Panc1 (cell line): Measurements from ENCODE around the gene YKT6. TPM values are rescaled to one million over a fixed set of nuclear protein-coding genes. Genes with fewer than 3 reads are reported as not detected.

Source experiments
- ATAC-seq: fragments of 200-7000 bp; cut with Tn5 transposase; 2 replicates; pipeline ENCODE4 v1.9.1; 2020; ENCODE audit warnings: mild to moderate bottlenecking, moderate library complexity
- BruUV-seq: library from RNA; stranded (reverse); fragments of 400-500 nt; replicated peaks from 2 replicates; lab custom pipeline; 2021; lab: Mats Ljungman, UMichigan
- CTCF ChIA-PET: fragments of 300-600 bp; sonication (Branson Sonifier 250); formaldehyde crosslinking; loops from one replicate; lab custom pipeline; 2022; ENCODE audit warnings: antibody characterized with exemption; lab: Charles Lee
- POLR2A ChIA-PET: fragments of 300-600 bp; sonication (Branson Sonifier 250); formaldehyde crosslinking; loops from one replicate; lab custom pipeline; 2022; ENCODE audit warnings: antibody characterized with exemption; lab: Charles Lee
- DNase-seq: peaks from one replicate; pipeline ENCODE4 v3.0.0-alpha.2; 2010; ENCODE audit warnings: low read depth, low spot score
- H3K27ac ChIP-seq: 2 replicates; pipeline ENCODE4 v1.5.1; 2011; ENCODE audit warnings: mild to moderate bottlenecking, low read length, inconsistent platforms
- H3K27me3 ChIP-seq: fragments of 200-500 bp; sonication (Bioruptor generic); 2 replicates; pipeline ENCODE4 v1.6.0; 2014; ENCODE audit warnings: low read length, inconsistent platforms; ENCODE audit not compliant: control insufficient read depth, insufficient read depth
- H3K36me3 ChIP-seq: fragments of 200-500 bp; sonication (Bioruptor generic); 2 replicates; pipeline ENCODE4 v1.5.1; 2014; ENCODE audit warnings: inconsistent platforms, mild to moderate bottlenecking, low read length, moderate library complexity; ENCODE audit not compliant: control insufficient read depth, insufficient read depth
- H3K4me1 ChIP-seq: 2 replicates; pipeline ENCODE4 v1.5.1; 2011; ENCODE audit warnings: inconsistent platforms, mild to moderate bottlenecking, low read length, moderate library complexity; ENCODE audit not compliant: control insufficient read depth, insufficient read depth
- H3K4me3 ChIP-seq, 2 experiments: 2 replicates each; pipeline ENCODE4 v1.5.1; 2011 to 2012; ENCODE audit warnings: low read depth in 2 of 2, low read length in 2 of 2, mild to moderate bottlenecking in 2 of 2, inconsistent platforms in 1 of 2, moderate library complexity in 1 of 2
- H3K9me3 ChIP-seq: fragments of 200-500 bp; sonication (Bioruptor generic); 2 replicates; pipeline ENCODE4 v1.5.1; 2014; ENCODE audit warnings: low read depth, mild to moderate bottlenecking, inconsistent platforms, low read length, moderate library complexity; ENCODE audit not compliant: control insufficient read depth, insufficient read depth
- CTCF ChIP-seq: fragments of 450-650 bp; IDR thresholded peaks from 2 replicates; pipeline ENCODE4 v1.5.1; 2017; ENCODE audit warnings: mild to moderate bottlenecking
- POLR2AphosphoS5 ChIP-seq: IDR thresholded peaks from 2 replicates; pipeline ENCODE4 v1.6.1; 2012; ENCODE audit warnings: mild to moderate bottlenecking, low read depth, low read length, moderate library complexity
- REST ChIP-seq, 2 experiments: IDR thresholded peaks; 2 replicates each; pipeline ENCODE4 v1.6.1; 2011 to 2012; ENCODE audit warnings: low read depth in 2 of 2, control low read depth in 1 of 2, low read length in 1 of 2, mild to moderate bottlenecking in 1 of 2, moderate library complexity in 1 of 2; ENCODE audit not compliant: insufficient read depth in 1 of 2
- SIN3A ChIP-seq: IDR thresholded peaks from 2 replicates; pipeline ENCODE4 v1.6.1; 2012; ENCODE audit warnings: low read depth, mild to moderate bottlenecking, low read length, moderate library complexity, borderline replicate concordance; ENCODE audit not compliant: insufficient read depth
- TCF7L2 ChIP-seq: IDR thresholded peaks from 2 replicates; pipeline ENCODE4 v1.6.1; 2011; ENCODE audit warnings: mild to moderate bottlenecking, low read depth, low read length, inconsistent platforms
- in situ Hi-C: cut with HindIII; loops from 2 replicates; pipeline ENCODE4 v1.10.0; 2016; ENCODE audit warnings: low sequenced_read_pairs, low pct_unique_long_range_greater_than_20kb
- intact Hi-C: fragments of 100-400 bp; cut with micrococcal nuclease; formaldehyde crosslinking; loops from one replicate; pipeline ENCODE4 v1.10.0; 2022; ENCODE audit not compliant: unreplicated experiment
- total RNA-seq: library from RNA; stranded (reverse); gene quantifications from one replicate; pipeline ENCODE4 v1.2.1, GENCODE V29; 2021; ENCODE audit not compliant: unreplicated experiment

Gene YKT6
- total RNA-seq, 1 experiment from 2014 or later: 207 TPM

DNA sequence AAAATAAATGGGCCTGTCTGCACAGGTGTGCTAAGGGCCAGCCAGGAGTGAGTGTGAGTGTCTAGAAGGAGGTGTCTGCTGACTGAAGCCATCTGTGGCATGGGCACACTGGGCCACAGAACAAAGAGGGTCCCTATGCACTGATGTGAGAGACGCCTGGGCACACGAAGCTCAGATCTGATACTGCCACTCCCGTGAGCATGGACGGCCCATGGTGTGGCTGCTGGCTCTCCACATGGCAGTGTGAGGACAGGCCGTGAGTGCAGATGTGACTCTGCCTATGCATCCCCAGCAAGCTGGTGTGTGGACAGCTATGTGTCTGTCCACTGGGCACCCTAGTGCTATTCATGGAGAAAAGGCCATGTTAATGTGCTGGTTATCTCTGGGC lies 46.8 kb upstream of the YKT6 start:
- in situ Hi-C loops (no loop called here), intact Hi-C loops (no loop called here)
- no peaks in the 10 kb centered on the region for H3K36me3 ChIP-seq
- H3K27ac ChIP-seq: no peak overlapping the region
- CTCF ChIA-PET: interaction anchor here (0.6 kb wide), 1 partner anchor 30 kb away, joined by 3 read pairs; the partner anchor contains the start of gene POLD2
- no peak overlapping the region for H3K4me3 ChIP-seq
- no peaks in the 10 kb centered on the region for H3K27me3 ChIP-seq
- DNase-seq: no peak
- TF ChIP-seq SIN3A (no peak), TCF7L2 (no peak), POLR2AphosphoS5 (no peak), CTCF (no peak), REST (IDR thresholded peaks at IDR 0.05; ENCODE audit: insufficient read depth in 1 of 2, low read depth in 2 of 2, low read length in 1 of 2) (no peak)
- no peaks in the 10 kb centered on the region for H3K9me3 ChIP-seq
- 0 out of 2 replicates have a peak, but pooled peaks cover 4% of the 10 kb centered on the region for H3K4me1 ChIP-seq
- BruUV-seq: no TSS peak
- ATAC-seq: no peak
- POLR2A ChIA-PET: no interaction called here

DNA sequence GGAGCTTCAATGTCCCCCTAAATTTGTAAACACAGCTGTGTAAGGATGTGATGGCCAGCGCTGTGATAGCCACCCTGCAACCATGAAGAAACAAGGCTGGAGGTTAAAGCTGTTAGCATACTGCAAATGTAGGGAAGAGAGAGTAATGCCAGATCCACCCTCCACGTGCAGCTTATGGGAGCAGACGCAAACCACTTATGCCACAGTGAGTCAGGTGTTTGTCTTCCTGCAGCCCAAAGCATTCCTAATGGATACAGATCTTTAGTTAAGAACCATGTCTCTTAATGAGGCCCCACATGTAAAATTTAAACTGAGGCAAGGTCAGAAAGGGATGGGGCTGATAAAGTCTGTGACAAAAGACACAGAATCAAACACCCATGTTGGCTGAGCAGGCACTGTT lies 46.1 kb upstream of the YKT6 start:
- in situ Hi-C loops: no loop called here
- ATAC-seq (no peak), DNase-seq (no peak)
- Histone ChIP-seq H3K9me3 (no peaks in the 10 kb centered on the region), H3K27ac (no peak overlapping the region), H3K36me3 (no peaks in the 10 kb centered on the region), H3K4me1 (0 out of 2 replicates have a peak, but pooled peaks cover 4% of the 10 kb centered on the region), H3K27me3 (no peaks in the 10 kb centered on the region), H3K4me3 (no peak overlapping the region)
- intact Hi-C loops: no loop called here
- CTCF ChIA-PET: interaction anchor here (0.6 kb wide), 1 partner anchor 31 kb away, joined by 3 read pairs; the partner anchor contains the start of gene POLD2
- no TSS peak for BruUV-seq
- TF ChIP-seq SIN3A (no peak), POLR2AphosphoS5 (no peak), CTCF (no peak), TCF7L2 (no peak), REST (IDR thresholded peaks at IDR 0.05; ENCODE audit: insufficient read depth in 1 of 2, low read depth in 2 of 2, low read length in 1 of 2) (no peak)
- POLR2A ChIA-PET: no interaction called here
